Measurements from ENCODE around the gene ITGA11. TPM values are rescaled to one million over a fixed set of nuclear protein-coding genes. Genes with fewer than 3 reads are reported as not detected.

The ITGA11 gene
- total and polyA plus RNA-seq, 2 of the 4 experiments (the other 2 are of a cell fraction), result 4.1 to 6.6 TPM

DNA sequence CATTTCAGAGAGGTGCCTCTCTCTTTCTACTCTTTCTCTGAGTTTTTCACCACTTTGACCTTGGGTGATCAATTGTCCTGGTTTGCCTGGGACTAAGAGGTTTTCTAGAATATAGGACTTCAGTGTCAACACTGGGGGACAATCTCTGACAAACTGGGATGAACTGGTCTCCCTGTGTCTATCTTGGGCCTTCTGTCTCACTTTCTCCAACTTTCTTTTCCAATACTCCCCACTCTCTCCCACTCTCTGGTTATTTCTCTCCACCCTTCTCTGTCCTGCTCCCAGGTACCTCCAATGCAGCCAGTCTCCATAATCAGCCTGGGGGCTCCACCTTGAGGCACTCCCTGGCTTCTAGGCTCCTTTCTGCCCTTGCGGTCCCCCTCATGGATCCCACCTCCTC lies 4.7 kb upstream of the ITGA11 start:
- Histone ChIP-seq H3K4me1 (ENCODE audit: control insufficient read depth, insufficient read depth, low read length) (peaks cover 11% of the 10 kb centered on the region; the same call in 1 of the 2 replicates), H3K4me2 (ENCODE audit: low read depth, low read length) (no peak overlapping the region), H2BK20ac (ENCODE audit: low read depth, low read length) (no peak overlapping the region), H3K23ac (ENCODE audit: low read depth, low read length) (no peak overlapping the region), H2AFZ (replicated peaks; ENCODE audit: low read length, poor library complexity) (no peak overlapping the region), H3K27me3 (ENCODE audit: control insufficient read depth, insufficient read depth, low read length) (peaks cover 44% of the 10 kb centered on the region), H3K9me3 (ENCODE audit: control insufficient read depth, insufficient read depth, low read length) (no peaks in the 10 kb centered on the region), H3K9me1 (ENCODE audit: insufficient read depth, low read length) (peaks cover 16% of the 10 kb centered on the region), H2AK5ac (ENCODE audit: low read depth, low read length) (no peak overlapping the region), H3K9ac (ENCODE audit: low read depth, low read length) (no peak overlapping the region), H3K14ac (replicated peaks; ENCODE audit: low read depth, low read length) (no peak overlapping the region), H3K36me3 (ENCODE audit: control insufficient read depth, insufficient read depth, low read length) (no peaks in the 10 kb centered on the region), H4K91ac (ENCODE audit: insufficient read depth, low read depth, low read length) (no peak overlapping the region), H2BK120ac (ENCODE audit: low read depth, low read length) (no peak overlapping the region), H3K79me1 (ENCODE audit: low read depth in 1 of 2, low read length in 2 of 2) (no peaks in the 10 kb centered on the region), H4K5ac (ENCODE audit: low read depth, low read length) (no peak overlapping the region), H2BK15ac (ENCODE audit: low read depth, low read length) (no peak overlapping the region), H2AK9ac (replicated peaks; ENCODE audit: low read depth, low read length, poor library complexity) (no peak overlapping the region), H3K4ac (ENCODE audit: low read depth, low read length) (no peak overlapping the region), H4K20me1 (ENCODE audit: insufficient read depth, low read length) (no peaks in the 10 kb centered on the region), H3K56ac (ENCODE audit: extremely low read depth, insufficient read depth, low read length) (no peak overlapping the region), H3K18ac (ENCODE audit: low read depth, low read length) (no peak overlapping the region), H4K8ac (ENCODE audit: low read depth in 2 of 2, low read length in 2 of 2) (no peak overlapping the region), H3K27ac (ENCODE audit: insufficient read depth, low read length) (no peak overlapping the region), H2BK5ac (ENCODE audit: low read depth, low read length, poor library complexity, severe bottlenecking) (no peak overlapping the region), H3K4me3 (ENCODE audit: insufficient read depth, low read depth, low read length) (no peak overlapping the region)
- dilution Hi-C loops (cut with HindIII; ENCODE audit: low sequenced_read_pairs, unreplicated experiment), result no loop called here
- no peak for ATAC-seq (ENCODE audit: low read depth)
- POLR2A ChIA-PET (ENCODE audit: unreplicated experiment), result no interaction called here
- CTCF ChIA-PET, result no interaction called here
- intact Hi-C loops (cut with micrococcal nuclease), result no loop called here
- in situ Hi-C loops (cut with MboI; ENCODE audit: low sequenced_read_pairs), result no loop called here
- no peak for DNase-seq
- no CpG with 5 or more reads among the region's 1 CpG for WGBS, 2 experiments (ENCODE audit: extremely low coverage in 2 of 2, insufficient read length in 1 of 2)
- TF ChIP-seq BHLHE40 (IDR thresholded peaks at IDR 0.05; ENCODE audit: low read depth, low read length) (no peak), RAD21 (IDR thresholded peaks at IDR 0.05; ENCODE audit: low read length) (no peak), FOS (IDR thresholded peaks at IDR 0.05; ENCODE audit: low read depth, low read length) (no peak), MAZ (IDR thresholded peaks at IDR 0.05; ENCODE audit: borderline replicate concordance, low read depth, low read length) (no peak), RCOR1 (IDR thresholded peaks at IDR 0.05; ENCODE audit: insufficient replicate concordance, low read length) (no peak), NFE2L2 (IDR thresholded peaks at IDR 0.05; ENCODE audit: low read depth, low read length) (no peak)
- TF ChIP-seq, protein P1, sequence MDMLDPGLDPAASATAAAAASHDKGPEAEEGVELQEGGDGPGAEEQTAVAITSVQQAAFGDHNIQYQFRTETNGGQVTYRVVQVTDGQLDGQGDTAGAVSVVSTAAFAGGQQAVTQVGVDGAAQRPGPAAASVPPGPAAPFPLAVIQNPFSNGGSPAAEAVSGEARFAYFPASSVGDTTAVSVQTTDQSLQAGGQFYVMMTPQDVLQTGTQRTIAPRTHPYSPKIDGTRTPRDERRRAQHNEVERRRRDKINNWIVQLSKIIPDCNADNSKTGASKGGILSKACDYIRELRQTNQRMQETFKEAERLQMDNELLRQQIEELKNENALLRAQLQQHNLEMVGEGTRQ (IDR thresholded peaks at IDR 0.05; ENCODE audit: low read depth, low read length), result no peak
- no TSS peak for BruUV-seq (replicated peaks)

Measured in IMR-90 (cell line).